ENCODE results near the gene PRTN3. TPM values are rescaled to one million over a fixed set of nuclear protein-coding genes. Genes with fewer than 3 reads are reported as not detected.

Gene PRTN3
- total RNA-seq, 2 experiments from 2014 or later = not detected

DNA sequence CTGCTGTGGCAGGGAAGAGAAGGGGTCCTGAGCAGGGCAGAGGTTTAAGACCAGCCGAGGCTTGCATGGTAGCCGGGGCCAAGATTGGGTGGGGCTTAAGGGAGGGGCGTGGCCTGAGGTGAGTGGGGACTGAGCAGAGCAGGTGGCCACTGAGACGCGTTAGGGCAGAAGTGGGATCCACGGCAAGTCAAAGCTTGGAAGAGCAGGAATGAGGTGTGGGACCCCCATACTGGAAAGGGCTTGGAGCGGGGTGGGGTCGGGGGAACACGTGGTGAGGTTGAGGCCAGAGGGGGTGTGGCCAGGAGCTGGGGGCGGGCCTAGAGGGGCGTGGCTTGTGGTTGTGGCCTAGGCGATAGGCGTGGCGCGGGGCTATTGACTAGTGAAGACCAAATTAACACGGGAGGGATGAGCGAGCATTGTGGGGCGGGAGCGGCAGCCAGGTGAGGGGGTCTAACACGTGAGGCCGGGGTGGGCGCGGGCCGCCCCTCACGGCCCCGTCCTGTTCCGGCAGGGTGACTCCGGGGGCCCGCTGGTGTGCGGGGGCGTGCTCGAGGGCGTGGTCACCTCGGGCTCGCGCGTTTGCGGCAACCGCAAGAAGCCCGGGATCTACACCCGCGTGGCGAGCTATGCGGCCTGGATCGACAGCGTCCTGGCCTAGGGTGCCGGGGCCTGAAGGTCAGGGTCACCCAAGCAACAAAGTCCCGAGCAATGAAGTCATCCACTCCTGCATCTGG, 21.9 kb downstream of the PRTN3 start:
- CTCF ChIA-PET = interaction anchor here (0.7 to 4.4 kb wide), 21 partner anchors 9 to 379 kb away, joined by 3 to 85 read pairs (median 6); partner anchors contain the start of genes ATP5F1D, KISS1R, MED16 and R3HDM4
- DNase-seq (peak; percentile 90), ATAC-seq (peak; percentile 61)
- peak overlapping the region; percentile 70 for H3K4me3 Mint-ChIP-seq
- H3K27ac Mint-ChIP-seq = peak overlapping the region; percentile 67
- peaks cover 13% of the 10 kb centered on the region for H3K27me3 Mint-ChIP-seq
- peaks cover 16% of the 10 kb centered on the region for H3K4me1 Mint-ChIP-seq
- H3K9me3 Mint-ChIP-seq (ENCODE audit: low read depth) = no peaks in the 10 kb centered on the region
- H3K36me3 Mint-ChIP-seq = peaks cover 3% of the 10 kb centered on the region

DNA sequence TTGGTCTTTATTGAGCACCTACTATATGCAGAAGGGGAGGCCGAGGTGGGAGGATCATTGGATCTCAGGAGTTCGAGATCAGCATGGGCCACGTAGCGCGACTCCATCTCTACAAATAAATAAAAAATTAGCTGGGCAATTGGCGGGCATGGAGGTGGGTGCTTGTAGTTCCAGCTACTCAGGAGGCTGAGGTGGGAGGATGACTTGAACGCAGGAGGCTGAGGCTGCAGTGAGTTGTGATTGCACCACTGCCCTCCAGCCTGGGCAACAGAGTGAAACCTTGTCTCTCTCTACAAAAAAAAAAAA, 22.5 kb downstream of the PRTN3 start:
- peak overlapping the region; percentile 88 for H3K27ac Mint-ChIP-seq

DNA sequence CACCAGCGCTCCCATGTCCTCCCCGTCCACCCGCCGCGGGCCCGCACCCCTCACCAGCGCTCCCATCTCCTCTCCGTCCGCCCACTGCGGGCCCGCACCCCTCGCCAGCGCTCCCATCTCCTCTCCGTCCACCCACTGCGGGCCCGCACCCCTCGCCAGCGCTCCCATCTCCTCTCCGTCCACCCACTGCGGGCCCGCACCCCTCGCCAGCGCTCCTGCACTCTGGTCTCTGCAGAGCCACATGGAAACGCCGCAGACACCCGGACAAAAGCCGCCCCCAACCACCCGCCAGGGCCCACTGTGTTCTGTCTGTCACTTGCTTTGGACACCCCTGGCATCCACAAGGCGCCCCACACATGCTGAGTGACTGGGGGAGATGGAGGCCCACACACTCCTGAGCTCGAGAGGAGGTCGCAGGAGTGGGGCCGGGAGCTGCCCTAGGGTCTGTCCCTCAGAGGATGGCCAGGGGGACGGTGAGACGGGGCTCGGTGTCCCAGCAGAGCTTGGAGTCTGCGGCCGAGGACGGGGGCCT, 26.0 kb downstream of the PRTN3 start:
- Mint-ChIP-seq H3K36me3 (peaks cover 8% of the 10 kb centered on the region), H3K4me1 (peaks cover 18% of the 10 kb centered on the region), H3K27ac (no peak overlapping the region), H3K27me3 (no peaks in the 10 kb centered on the region), H3K4me3 (no peak overlapping the region), H3K9me3 (ENCODE audit: low read depth) (no peaks in the 10 kb centered on the region)
- CTCF ChIA-PET = no interaction called here
- DNase-seq (no peak), ATAC-seq (no peak)

More for the DNA sequence above, 22.5 kb downstream of the PRTN3 start:
- DNase-seq = no peak
- H3K4me3 Mint-ChIP-seq = peak overlapping the region; percentile 70
- peaks cover 3% of the 10 kb centered on the region for H3K36me3 Mint-ChIP-seq
- H3K27me3 Mint-ChIP-seq = peaks cover 13% of the 10 kb centered on the region
- H3K9me3 Mint-ChIP-seq (ENCODE audit: low read depth) = no peaks in the 10 kb centered on the region
- H3K4me1 Mint-ChIP-seq = peaks cover 16% of the 10 kb centered on the region
- no peak for ATAC-seq
- CTCF ChIA-PET = interaction anchor here (0.6 to 4.4 kb wide), 29 partner anchors 8 to 378 kb away, joined by 3 to 85 read pairs (median 4); partner anchors contain the start of genes ATP5F1D, KISS1R, MED16 and R3HDM4

DNA sequence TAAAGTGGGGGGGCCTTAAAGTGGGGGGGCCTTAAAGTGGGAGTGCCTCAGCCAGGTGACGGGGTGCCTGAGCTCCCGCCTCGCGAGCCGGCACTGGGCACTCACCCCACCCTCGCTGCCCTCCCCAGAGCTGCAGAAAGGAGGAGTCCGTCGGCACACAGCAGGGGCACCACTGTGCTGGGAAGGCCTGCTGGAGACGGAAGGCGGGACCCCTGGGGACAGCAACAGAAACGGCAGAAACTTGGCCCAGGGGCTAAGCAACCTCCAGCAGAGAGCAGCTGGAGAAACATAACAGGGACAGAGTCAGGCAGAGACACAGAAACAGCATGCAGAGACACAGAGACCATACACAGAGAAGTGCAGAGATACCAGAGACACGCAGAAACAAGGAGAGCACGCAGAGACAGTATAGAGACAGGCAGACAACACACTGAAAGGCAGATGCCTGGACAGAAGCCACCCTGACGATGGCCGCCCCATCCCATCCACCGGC, 26.5 kb downstream of the PRTN3 start:
- no peak for DNase-seq
- H3K4me3 Mint-ChIP-seq = no peak overlapping the region
- H3K27ac Mint-ChIP-seq = no peak overlapping the region
- no peak for ATAC-seq
- H3K4me1 Mint-ChIP-seq = peaks cover 22% of the 10 kb centered on the region
- no peaks in the 10 kb centered on the region for H3K27me3 Mint-ChIP-seq
- no peaks in the 10 kb centered on the region for H3K9me3 Mint-ChIP-seq (ENCODE audit: low read depth)
- peaks cover 8% of the 10 kb centered on the region for H3K36me3 Mint-ChIP-seq
- CTCF ChIA-PET = no interaction called here

DNA sequence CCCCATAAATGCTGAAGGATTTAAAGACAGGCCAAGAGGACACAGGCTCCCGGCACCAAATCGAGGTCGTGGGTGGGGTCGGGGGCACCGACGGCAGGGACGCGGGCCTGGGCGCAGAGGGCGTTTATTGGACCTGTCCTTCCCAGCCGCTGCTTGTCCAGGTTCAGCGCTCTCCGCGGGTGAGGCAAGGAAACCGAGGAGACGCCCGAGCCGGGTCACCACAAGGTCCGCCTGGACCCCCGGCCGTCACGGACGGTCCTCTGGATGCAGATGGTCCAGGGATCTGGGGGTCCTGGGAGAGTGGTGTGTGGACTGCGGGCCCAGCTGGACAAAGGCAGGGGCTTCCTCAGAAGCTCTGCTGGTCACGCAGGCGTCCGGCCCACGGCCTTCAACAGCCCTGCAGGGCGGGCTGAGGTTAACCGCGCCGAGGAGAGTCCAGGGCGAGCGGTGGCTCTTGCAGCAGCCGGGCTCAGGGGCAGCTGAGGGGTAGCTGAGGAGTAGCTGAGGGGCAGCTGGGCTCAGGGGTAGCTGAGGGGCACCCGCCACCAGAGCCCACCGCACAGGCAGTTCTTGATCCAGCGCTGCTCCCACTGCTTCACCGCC, 27.2 kb downstream of the PRTN3 start:
- H3K27ac Mint-ChIP-seq = no peak overlapping the region
- no peak for ATAC-seq
- no peak for DNase-seq
- CTCF ChIA-PET = no interaction called here
- H3K36me3 Mint-ChIP-seq = peaks cover 8% of the 10 kb centered on the region
- H3K9me3 Mint-ChIP-seq (ENCODE audit: low read depth) = no peaks in the 10 kb centered on the region
- peaks cover 21% of the 10 kb centered on the region for H3K4me1 Mint-ChIP-seq
- no peaks in the 10 kb centered on the region for H3K27me3 Mint-ChIP-seq
- H3K4me3 Mint-ChIP-seq = no peak overlapping the region

DNA sequence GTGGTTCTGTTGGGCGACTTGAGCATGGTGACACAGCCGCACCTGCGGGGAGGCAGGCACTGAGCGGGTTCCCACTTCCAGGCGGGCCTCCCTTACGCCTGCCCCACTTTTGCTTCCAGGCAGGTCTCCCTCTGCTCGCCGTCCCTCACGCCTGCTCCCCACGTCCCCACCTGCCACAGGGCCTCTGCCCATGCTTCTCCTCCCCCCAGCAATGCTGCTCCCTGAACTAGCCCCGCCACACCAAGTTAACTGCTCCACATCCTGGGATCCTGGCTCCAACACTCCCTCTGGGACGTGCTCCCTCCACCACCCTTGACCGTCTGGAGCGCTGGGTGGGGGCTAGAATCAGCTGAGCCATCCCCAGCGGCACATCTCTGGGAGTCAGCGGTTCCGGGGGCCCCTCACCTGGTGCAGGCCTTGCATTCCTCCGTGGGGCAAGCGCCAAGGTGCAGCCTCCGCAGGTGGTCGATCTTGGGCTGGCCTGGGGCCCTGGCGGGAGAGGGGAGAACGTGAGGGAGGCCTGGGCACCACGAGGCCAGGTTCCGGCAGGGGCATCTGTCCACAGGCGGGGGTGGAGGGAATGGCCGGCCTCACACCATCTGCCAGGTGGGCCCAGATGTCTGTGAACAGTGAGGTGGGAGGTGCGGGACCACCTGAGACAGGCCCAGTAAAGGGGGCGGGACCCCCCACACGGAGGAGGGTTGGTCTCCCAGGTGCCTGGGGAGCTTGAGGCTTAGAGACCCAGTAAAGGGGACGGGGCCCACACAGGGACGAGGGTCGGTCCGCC, 27.9 kb downstream of the PRTN3 start:
- Mint-ChIP-seq H3K27me3 (no peaks in the 10 kb centered on the region), H3K4me1 (peaks cover 15% of the 10 kb centered on the region), H3K36me3 (peaks cover 8% of the 10 kb centered on the region), H3K27ac (no peak overlapping the region), H3K4me3 (no peak overlapping the region), H3K9me3 (ENCODE audit: low read depth) (no peaks in the 10 kb centered on the region)
- no peak for DNase-seq
- no peak for ATAC-seq
- CTCF ChIA-PET = no interaction called here

DNA sequence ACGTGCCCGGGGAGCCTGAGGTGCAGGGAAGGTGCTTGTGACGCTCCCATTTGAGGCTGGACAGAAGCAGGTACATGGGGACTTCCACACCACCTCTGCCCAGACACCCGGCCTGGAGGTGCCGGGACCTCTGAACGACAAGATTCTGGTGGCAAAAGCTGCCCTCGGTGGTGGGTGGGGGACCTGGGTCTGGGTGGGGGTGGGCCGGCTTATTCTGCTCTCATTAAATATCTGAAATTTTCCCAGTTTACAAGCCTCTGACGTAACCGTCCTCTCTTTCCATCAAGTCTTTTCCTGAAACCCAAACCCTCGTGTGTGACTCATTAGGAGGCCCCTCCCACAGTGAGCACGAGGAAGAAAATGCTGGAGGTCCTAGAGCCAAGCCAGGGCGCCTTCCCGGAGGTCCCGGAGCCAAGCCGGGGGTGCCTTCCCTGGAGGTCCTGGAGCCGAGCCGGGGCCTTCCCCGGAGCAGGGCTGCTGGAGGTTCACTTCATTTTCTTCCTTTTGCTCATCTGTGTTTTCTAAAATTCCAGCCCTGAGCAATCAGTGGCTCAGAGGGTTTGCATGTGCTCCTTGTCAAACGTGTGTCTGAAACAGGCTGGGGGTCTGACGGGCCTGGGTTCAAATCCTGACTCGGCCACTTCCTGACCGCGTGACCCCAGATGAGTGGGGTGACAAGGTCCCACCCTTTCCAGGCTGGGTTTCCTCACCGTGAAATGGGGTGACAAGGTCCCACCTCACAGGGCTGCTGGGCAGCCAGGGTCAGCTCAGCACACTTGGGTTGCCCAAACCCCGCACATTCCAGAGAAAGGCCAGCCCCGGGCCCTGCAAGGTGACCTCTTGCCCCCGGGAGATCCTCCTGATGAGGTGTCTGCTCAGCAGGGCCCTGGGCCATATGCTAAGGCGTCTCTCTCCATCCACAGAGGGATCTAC, 28.7 kb downstream of the PRTN3 start:
- H3K27ac Mint-ChIP-seq = peak overlapping the region; percentile 49
- no peak for DNase-seq
- H3K4me1 Mint-ChIP-seq = peaks cover 9% of the 10 kb centered on the region
- H3K27me3 Mint-ChIP-seq = no peaks in the 10 kb centered on the region
- H3K9me3 Mint-ChIP-seq (ENCODE audit: low read depth) = no peaks in the 10 kb centered on the region
- CTCF ChIA-PET = no interaction called here
- ATAC-seq = no peak
- H3K36me3 Mint-ChIP-seq = peaks cover 8% of the 10 kb centered on the region
- H3K4me3 Mint-ChIP-seq = no peak overlapping the region

DNA sequence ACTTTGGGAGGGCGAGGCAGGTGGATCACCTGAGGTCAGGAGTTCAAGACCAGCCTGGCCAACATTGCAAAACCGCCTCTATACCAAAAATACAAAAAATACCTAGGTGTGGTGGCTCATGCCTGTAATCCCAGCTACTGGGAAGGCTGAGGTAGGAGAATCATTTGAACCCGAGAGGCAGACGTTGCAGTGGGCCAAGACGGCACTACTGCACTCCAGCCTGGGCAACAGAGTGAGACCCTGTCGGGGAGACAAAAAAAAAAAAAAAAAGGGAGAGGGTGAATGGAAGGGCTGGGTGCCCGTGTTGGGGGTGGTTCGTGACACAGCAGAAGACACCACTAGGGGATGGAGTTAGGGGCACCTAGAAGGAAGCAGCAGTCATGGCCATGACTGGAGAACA, 29.5 kb downstream of the PRTN3 start:
- no peak for ATAC-seq
- Mint-ChIP-seq H3K27me3 (no peaks in the 10 kb centered on the region), H3K4me1 (peaks cover 9% of the 10 kb centered on the region), H3K4me3 (no peak overlapping the region), H3K9me3 (ENCODE audit: low read depth) (no peaks in the 10 kb centered on the region), H3K27ac (no peak overlapping the region), H3K36me3 (peaks cover 8% of the 10 kb centered on the region)
- CTCF ChIA-PET = no interaction called here
- DNase-seq = no peak

DNA sequence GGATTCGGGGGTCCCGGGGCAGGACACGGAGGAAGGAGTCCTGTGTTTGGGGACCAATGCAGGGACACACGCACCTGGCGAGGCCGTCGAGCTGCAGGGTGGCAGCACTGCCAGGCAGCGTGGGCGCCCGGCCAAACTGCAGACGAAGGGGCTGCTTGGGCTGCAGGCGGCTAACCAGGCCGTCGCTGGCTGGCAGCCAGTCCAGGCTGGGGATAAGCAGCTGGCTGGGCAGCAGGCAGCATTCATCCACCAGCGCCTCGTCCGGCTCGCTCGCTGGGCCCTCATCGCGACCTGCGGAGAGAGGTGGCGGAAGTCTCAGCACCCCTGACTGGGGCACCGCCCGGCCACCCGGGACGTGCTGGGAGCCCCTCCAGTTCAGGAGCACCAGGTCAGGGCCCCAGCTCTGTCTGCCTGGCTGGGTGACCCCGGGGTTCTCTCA, 30.2 kb downstream of the PRTN3 start:
- DNase-seq (no peak), ATAC-seq (no peak)
- CTCF ChIA-PET = no interaction called here
- no peaks in the 10 kb centered on the region for H3K9me3 Mint-ChIP-seq (ENCODE audit: low read depth)
- peaks cover 8% of the 10 kb centered on the region for H3K36me3 Mint-ChIP-seq
- H3K4me3 Mint-ChIP-seq = no peak overlapping the region
- H3K4me1 Mint-ChIP-seq = peaks cover 9% of the 10 kb centered on the region
- no peak overlapping the region for H3K27ac Mint-ChIP-seq
- no peaks in the 10 kb centered on the region for H3K27me3 Mint-ChIP-seq

DNA sequence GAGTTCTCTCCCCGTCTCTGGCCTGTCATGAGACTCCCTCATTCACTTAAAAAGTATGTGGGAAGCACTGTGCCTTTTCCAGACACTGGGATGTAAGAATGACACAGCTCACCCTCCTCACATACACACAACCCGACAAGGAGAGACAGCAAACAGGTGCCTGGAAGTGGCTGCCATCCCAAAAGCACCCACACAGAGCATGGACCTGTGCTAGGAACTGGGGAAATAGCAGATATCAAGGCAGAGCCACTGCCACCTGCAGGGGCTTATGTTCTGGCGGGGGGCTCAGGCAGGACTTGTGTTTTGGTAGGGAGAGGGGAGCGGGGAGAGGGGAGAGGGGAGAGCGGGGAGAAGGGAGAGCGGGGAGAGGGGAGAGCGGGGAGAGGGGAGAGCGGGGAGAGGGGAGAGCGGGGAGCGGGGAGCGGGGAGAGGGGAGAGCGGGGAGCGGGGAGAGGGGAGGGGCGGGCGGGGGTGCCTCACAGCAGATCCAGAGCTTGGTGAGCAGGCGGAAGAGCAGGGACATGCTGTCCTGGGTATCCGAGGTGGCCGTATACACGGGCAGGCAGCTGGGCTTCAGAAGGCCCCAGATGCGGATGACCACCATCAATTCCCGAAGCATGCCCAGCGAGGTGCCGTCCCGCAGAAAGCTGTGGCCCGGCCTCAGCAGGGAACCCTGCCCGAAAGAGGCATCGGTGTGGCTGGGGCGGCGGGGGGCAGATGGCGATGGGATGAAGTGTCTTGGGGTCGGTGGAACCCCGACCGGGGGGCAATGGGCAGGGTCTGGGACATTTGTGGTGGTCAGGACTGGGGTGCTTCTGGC, 30.9 kb downstream of the PRTN3 start:
- CTCF ChIA-PET = interaction anchor here (1.0 to 1.8 kb wide), 2 partner anchors 8 to 112 kb away, joined by 3 to 8 read pairs; partner anchors contain the start of gene WDR18
- no peaks in the 10 kb centered on the region for H3K9me3 Mint-ChIP-seq (ENCODE audit: low read depth)
- ATAC-seq (no peak), DNase-seq (no peak)
- no peaks in the 10 kb centered on the region for H3K27me3 Mint-ChIP-seq
- H3K36me3 Mint-ChIP-seq = peaks cover 8% of the 10 kb centered on the region
- peaks cover 9% of the 10 kb centered on the region for H3K4me1 Mint-ChIP-seq
- H3K4me3 Mint-ChIP-seq = peak overlapping the region; percentile 74
- H3K27ac Mint-ChIP-seq = peak overlapping the region; percentile 88

DNA sequence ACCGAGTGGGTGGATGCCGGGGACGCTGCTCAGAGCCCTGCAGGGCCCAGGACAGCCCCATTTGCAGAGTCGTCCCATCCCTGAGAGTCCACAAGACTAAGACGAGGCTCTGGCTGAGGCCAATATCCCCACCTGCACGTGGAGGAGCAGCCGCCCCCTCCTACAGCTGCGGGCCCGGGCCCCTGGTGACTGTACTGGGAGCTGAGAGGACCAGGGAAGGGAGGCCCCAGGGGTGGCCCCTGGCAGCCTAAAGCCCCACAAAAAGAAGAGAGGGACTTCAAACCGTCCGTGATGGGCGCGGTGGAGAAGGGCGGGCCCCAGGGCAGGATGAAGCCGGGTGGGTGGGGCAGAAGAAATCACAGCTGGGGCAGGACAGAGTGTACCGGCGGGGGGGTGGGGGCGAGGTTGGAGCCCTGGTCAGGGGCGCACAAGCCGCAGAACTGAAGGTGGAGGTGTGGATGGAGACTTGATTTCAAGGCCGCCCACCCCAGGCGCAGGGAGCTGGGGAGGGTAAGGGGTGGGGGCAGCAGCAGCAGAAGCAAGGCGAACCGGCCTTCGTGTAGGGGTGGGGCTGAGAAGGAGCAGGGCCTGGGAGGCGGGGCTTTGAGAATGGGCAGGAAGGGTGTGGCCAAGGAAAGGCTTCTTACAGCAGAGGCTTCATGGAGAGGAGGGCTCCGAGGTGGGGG, 31.6 kb downstream of the PRTN3 start:
- Mint-ChIP-seq H3K27ac (peak overlapping the region; percentile 88), H3K4me1 (peaks cover 9% of the 10 kb centered on the region), H3K4me3 (peak overlapping the region; percentile 74), H3K36me3 (peaks cover 8% of the 10 kb centered on the region), H3K27me3 (no peaks in the 10 kb centered on the region), H3K9me3 (ENCODE audit: low read depth) (no peaks in the 10 kb centered on the region)
- ATAC-seq = peak; percentile 91
- CTCF ChIA-PET = interaction anchor here (1.0 to 1.8 kb wide), 2 partner anchors 9 to 112 kb away, joined by 3 to 8 read pairs; partner anchors contain the start of gene WDR18
- DNase-seq = peak; percentile 94
